ENCODE results near the gene LRRN4.

DNA sequence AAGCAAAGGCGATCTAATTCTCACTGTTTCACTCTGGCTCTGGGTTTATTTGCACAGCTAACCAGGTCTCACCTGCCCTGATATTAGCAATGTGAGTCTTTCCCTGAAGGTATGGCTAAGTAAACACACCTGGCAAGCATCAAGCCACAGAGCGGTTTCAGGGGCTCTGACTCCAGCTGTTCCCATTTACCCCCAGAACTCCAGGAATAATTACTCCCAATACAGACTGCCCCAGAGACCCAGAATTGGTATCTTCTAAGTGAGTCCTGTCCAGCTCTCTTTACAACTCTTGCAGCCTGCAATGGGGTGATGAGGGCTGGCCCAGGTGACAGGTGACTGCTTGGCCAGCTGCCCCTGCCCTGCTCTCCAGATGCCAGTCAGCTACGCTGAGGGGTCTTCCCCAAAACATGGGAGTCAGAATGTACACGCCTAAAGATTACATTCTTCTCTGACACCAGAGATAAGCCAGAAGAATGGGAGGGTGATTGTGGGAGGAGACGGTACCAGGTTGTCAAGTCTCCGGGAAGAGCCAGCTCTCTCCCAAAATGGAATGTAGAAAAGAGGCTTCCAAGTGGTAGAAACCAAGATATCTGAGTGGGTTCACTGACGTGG is 4.9 kb upstream of the LRRN4 start:
- TF ChIP-seq CTCF (IDR thresholded peaks at IDR 0.05 in 4 of 5, conservative IDR thresholded peaks at IDR 0.05 in 1 of 5) (no peak), POLR2A (IDR thresholded peaks at IDR 0.05) (no peak)

Data from gastrocnemius medialis (tissue), 4 donors.